ENCODE results near the gene MAST3.

Gene MAST3

GRCh38 chr19:18160971-18161635 lies 63.5 kb downstream of the MAST3 start:
- FAIRE-seq (peak; percentile 89), DNase-seq (ENCODE audit: insufficient read length, low spot score) (peak; percentile 96)
- peak; percentile 40; the same call in 1 of the 2 replicates for TF ChIP-seq POLR2A (IDR thresholded peaks at IDR 0.05; ENCODE audit: low read depth, low read length)
- TF ChIP-seq SPI1 (IDR thresholded peaks at IDR 0.05; ENCODE audit: low read depth, low read length), result no peak

GRCh38 chr19:18161636-18162002 lies 64.0 kb downstream of the MAST3 start:
- FAIRE-seq, result no peak
- TF ChIP-seq POLR2A (IDR thresholded peaks at IDR 0.05; ENCODE audit: low read depth, low read length) (peak; percentile 24; the same call in 1 of the 2 replicates), PAX5 (IDR thresholded peaks at IDR 0.05; ENCODE audit: insufficient read depth, low read length, severe bottlenecking) (no peak)
- DNase-seq (ENCODE audit: insufficient read length, low spot score), result no peak

GRCh38 chr19:18164072-18164471 lies 66.5 kb downstream of the MAST3 start:
- no peak for TF ChIP-seq POLR2A (IDR thresholded peaks at IDR 0.05; ENCODE audit: low read depth, low read length)
- no peak for TF ChIP-seq POLR2AphosphoS5 (IDR thresholded peaks at IDR 0.05; ENCODE audit: low read depth, low read length)
- no peak for TF ChIP-seq SPI1 (IDR thresholded peaks at IDR 0.05; ENCODE audit: low read depth, low read length)
- no peak for TF ChIP-seq PAX5 (IDR thresholded peaks at IDR 0.05; ENCODE audit: insufficient read depth, low read length, severe bottlenecking)
- no peak for TF ChIP-seq TAF1 (IDR thresholded peaks at IDR 0.05; ENCODE audit: low read depth, low read length)
- no peak for DNase-seq (ENCODE audit: insufficient read length, low spot score)
- FAIRE-seq, result no peak

- DNase-seq (ENCODE audit: insufficient read length, low spot score), result no peak
- no peak for FAIRE-seq
- TF ChIP-seq POU2F2 (IDR thresholded peaks at IDR 0.05; ENCODE audit: low read depth, low read length) (no peak), POLR2A (IDR thresholded peaks at IDR 0.05; ENCODE audit: low read depth, low read length) (no peak)
These were observed 68.4 kb downstream of the MAST3 start for GRCh38 chr19:18165794-18166544.

GRCh38 chr19:18167011-18167410 lies 69.4 kb downstream of the MAST3 start:
- no peak for DNase-seq (ENCODE audit: insufficient read length, low spot score)
- TF ChIP-seq POU2F2 (IDR thresholded peaks at IDR 0.05; ENCODE audit: low read depth, low read length) (no peak), POLR2A (IDR thresholded peaks at IDR 0.05; ENCODE audit: low read depth, low read length) (no peak), SPI1 (IDR thresholded peaks at IDR 0.05; ENCODE audit: low read depth, low read length) (no peak), TAF1 (IDR thresholded peaks at IDR 0.05; ENCODE audit: low read depth, low read length) (no peak), POLR2AphosphoS5 (IDR thresholded peaks at IDR 0.05; ENCODE audit: low read depth, low read length) (no peak), PAX5 (IDR thresholded peaks at IDR 0.05; ENCODE audit: insufficient read depth, low read length, severe bottlenecking) (no peak)
- no peak for FAIRE-seq

- FAIRE-seq, result peak; percentile 95
- TF ChIP-seq PAX5 (IDR thresholded peaks at IDR 0.05; ENCODE audit: insufficient read depth, low read length, severe bottlenecking) (no peak), POU2F2 (IDR thresholded peaks at IDR 0.05; ENCODE audit: low read depth, low read length) (peak; percentile 21; the same call in 1 of the 2 replicates)
- DNase-seq (ENCODE audit: insufficient read length, low spot score), result peak; percentile 89
These were observed 70.5 kb downstream of the MAST3 start for GRCh38 chr19:18167975-18168645.

GRCh38 chr19:18168673-18169381 lies 71.2 kb downstream of the MAST3 start:
- no peak for FAIRE-seq
- no peak for DNase-seq (ENCODE audit: insufficient read length, low spot score)
- TF ChIP-seq POU2F2 (IDR thresholded peaks at IDR 0.05; ENCODE audit: low read depth, low read length) (no peak), POLR2A (IDR thresholded peaks at IDR 0.05; ENCODE audit: low read depth, low read length) (no peak)

GRCh38 chr19:18170714-18171255 lies 73.2 kb downstream of the MAST3 start:
- no peak for DNase-seq (ENCODE audit: insufficient read length, low spot score)
- peak; percentile 76 for FAIRE-seq
- TF ChIP-seq POLR2A (IDR thresholded peaks at IDR 0.05; ENCODE audit: low read depth, low read length), result no peak
- TF ChIP-seq POU2F2 (IDR thresholded peaks at IDR 0.05; ENCODE audit: low read depth, low read length), result no peak
- no peak for TF ChIP-seq POLR2AphosphoS5 (IDR thresholded peaks at IDR 0.05; ENCODE audit: low read depth, low read length)
- TF ChIP-seq SPI1 (IDR thresholded peaks at IDR 0.05; ENCODE audit: low read depth, low read length), result no peak
- no peak for TF ChIP-seq PAX5 (IDR thresholded peaks at IDR 0.05; ENCODE audit: insufficient read depth, low read length, severe bottlenecking)
- no peak for TF ChIP-seq TAF1 (IDR thresholded peaks at IDR 0.05; ENCODE audit: low read depth, low read length)

- FAIRE-seq, result peak; percentile 5
These were observed 74.2 kb downstream of the MAST3 start for GRCh38 chr19:18171605-18172327.

More at GRCh38 chr19:18171605-18172327, 74.2 kb downstream of the MAST3 start:
- DNase-seq (ENCODE audit: insufficient read length, low spot score), result no peak
- no peak for TF ChIP-seq TAF1 (IDR thresholded peaks at IDR 0.05; ENCODE audit: low read depth, low read length)
- no peak for TF ChIP-seq PAX5 (IDR thresholded peaks at IDR 0.05; ENCODE audit: insufficient read depth, low read length, severe bottlenecking)
- no peak for TF ChIP-seq SPI1 (IDR thresholded peaks at IDR 0.05; ENCODE audit: low read depth, low read length)
- TF ChIP-seq POLR2A (IDR thresholded peaks at IDR 0.05; ENCODE audit: low read depth, low read length), result no peak
- no peak for TF ChIP-seq POLR2AphosphoS5 (IDR thresholded peaks at IDR 0.05; ENCODE audit: low read depth, low read length)
- TF ChIP-seq POU2F2 (IDR thresholded peaks at IDR 0.05; ENCODE audit: low read depth, low read length), result no peak

Measured in GM12891 (cell line).